ENCODE results near the gene BHLHA15.

The BHLHA15 gene

DNA sequence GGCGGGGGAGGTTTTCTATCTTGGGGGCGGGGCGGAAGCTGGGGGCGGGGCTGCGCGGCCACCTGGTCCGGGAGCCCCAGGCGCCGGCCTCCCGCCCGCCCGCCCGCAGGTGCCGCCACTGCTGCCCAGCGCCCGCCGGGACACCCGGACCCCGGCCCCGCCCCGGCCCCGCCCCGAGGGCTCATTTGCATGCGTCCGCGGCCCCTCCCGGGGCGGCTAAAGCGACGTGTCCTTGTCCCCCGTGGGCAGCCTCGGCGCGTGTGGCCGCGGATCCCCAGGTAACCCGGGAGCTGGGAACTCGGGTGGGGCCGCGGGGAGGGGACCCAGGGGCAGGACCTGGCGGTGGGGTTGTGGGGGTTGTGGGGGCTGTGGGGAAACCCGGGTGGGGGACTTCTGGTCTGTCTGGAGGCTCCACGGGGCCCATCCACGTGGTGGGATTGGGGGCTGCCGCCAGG, at the start of gene BHLHA15:
Gene BHLHA15, plus strand, starts transcription at position 219 of the 455 bp plus-strand sequence. CDS start 871 bp downstream, outside the sequence.
- no peak for DNase-seq

- peak; percentile 62 for DNase-seq
Observed at GRCh38 chr7:98162758-98163157, 48.5 kb upstream of the BHLHA15 start.

GRCh38 chr7:98163269-98163668, 48.0 kb upstream of the BHLHA15 start:
- DNase-seq: no peak

DNA sequence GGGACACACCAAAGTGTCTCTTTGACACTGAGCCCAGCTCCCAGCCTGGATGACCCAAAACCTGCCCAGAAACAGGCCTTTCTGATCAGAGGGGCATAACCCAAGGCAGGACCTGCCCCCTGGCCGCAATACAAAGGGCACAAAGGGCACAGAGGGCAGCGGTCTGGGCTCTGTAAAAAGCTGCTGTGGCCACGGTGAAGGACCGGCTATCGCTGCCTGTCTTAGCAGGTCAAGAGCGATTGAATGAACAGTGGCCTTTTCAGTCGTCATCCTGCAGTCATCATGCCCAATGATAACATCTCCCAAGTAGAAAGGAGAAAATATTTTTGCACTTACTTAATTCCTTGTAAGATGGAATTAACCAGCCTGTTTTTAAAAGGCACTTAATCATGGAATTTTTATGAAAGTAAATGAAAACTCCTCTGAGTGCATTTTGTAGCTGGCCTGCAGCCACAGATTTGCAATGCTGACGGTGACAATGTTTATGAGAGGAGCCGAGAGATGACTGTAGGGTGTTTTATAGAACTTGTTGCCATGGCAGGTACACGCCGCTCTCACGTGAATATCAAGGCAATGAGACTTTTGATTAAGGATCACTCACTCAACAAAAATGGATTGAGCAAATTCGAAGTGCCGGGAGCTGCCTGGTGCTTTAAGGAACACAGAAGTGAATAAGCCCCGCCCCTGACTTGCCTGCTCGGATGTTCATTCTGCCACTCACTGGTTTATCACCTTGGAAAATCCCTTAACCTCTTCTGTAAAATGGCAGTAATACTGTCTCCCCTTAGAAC, 47.3 kb upstream of the BHLHA15 start:
- DNase-seq: peak; percentile 11

- DNase-seq: peak; percentile 50
Observed at GRCh38 chr7:98165827-98166667, 45.2 kb upstream of the BHLHA15 start.

DNA sequence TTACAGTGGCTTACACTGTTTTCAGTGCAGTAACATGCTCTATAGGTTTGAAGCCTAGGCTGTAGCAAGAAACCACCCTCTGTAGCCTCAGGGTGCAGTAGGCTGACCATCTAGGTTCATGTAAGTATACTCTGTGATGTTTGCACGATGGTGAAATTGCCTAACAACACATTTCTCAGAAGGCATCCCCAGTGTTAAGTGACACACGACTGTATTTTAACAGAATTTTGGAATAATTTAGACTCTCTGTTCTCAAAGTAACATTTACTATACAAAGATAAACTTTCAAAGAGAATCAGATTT, 44.6 kb upstream of the BHLHA15 start:
- DNase-seq: no peak

DNA sequence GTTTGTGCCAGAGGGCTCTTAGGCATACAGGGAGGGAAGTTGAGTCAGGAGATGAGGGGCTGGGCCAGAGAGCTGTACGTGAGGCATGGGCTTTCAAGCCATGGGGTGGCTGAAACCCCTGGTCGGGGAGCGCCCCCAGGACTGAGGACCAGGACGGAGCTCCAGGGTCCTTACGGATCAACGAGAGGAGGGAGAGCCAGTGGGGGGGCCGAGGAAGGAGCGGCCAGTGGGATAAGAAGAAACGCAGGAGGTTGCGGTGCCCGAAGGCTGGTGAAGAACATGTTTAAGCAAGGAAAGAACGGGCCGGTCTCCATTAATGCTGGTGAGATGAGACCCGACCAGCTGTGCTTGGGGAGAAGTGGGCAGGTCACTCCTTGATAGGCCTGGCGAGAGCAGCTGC, 43.6 kb upstream of the BHLHA15 start:
- no peak for DNase-seq

- DNase-seq: peak; percentile 20
Observed at GRCh38 chr7:98168181-98168903, 42.9 kb upstream of the BHLHA15 start.

DNA sequence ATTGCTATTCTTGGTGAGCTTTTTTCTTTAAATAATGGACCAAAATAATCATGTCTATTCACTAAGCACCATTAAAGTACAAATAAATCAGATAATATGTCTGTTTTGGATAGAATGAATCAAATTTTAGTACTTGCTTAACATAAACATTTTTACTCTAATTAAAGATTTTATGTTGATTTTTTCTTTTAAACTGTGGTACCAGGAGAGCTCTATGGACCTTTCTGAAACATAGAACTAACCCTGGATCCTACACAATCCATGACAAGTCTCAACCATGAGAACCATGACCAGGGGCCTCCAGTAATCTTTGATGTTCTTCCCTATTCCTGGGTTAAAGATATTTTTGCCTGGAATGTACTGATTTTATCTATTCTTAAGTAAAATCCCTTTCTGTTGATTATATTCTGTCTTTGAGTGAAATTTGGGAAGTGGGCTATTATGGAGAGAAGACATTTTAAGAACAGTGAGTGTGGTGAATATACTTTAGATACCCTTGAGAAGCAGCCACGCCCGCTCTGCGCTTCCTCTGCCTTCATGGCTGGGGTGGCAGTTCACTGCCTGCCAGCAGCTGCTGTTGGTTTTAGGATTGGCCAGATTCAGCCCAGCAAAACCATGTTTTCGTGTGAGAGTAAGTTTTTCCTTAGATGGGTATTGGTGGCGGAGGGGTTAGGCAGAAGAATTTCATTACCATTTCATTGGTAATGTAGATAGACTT, 42.2 kb upstream of the BHLHA15 start:
- no peak for DNase-seq

DNA sequence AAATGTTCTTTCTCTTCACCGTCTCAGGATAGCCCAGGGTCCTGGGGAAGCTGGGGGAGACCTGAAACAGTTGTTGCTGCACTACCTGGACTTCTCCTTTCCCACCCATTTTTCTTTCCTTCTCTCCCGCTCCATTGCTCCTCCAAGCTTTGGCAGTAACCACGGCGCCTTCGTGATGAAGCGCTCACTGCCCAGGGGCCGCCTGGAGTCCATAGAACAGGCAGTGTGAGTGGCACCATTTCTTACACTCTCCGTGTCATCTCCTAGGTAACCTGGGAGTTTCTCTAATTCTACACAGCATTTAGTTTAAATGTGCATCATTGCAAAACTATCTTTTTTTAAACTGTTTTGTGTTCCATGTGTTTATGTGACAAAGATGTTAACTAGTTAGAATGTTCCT, 40.3 kb upstream of the BHLHA15 start:
- DNase-seq: no peak

DNA sequence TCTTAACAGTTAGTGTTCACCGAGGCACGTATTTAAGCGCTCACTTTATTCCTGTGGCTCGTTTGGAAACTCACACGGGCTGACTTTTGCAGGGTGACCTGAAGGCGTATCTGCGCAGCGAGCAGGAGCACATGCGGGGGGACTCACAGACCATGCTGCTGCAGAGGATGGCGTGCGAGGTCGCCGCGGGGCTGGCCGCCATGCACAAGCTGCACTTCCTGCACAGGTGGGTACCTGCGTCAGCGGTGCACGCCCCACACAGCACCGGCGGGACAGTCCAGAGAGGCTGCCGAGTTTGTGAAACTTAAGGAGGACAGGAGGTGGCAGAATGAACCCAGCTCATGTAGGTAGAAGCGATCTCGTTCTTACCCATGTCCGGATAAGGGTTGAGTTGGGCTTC, 39.8 kb upstream of the BHLHA15 start:
- no peak for DNase-seq

DNA sequence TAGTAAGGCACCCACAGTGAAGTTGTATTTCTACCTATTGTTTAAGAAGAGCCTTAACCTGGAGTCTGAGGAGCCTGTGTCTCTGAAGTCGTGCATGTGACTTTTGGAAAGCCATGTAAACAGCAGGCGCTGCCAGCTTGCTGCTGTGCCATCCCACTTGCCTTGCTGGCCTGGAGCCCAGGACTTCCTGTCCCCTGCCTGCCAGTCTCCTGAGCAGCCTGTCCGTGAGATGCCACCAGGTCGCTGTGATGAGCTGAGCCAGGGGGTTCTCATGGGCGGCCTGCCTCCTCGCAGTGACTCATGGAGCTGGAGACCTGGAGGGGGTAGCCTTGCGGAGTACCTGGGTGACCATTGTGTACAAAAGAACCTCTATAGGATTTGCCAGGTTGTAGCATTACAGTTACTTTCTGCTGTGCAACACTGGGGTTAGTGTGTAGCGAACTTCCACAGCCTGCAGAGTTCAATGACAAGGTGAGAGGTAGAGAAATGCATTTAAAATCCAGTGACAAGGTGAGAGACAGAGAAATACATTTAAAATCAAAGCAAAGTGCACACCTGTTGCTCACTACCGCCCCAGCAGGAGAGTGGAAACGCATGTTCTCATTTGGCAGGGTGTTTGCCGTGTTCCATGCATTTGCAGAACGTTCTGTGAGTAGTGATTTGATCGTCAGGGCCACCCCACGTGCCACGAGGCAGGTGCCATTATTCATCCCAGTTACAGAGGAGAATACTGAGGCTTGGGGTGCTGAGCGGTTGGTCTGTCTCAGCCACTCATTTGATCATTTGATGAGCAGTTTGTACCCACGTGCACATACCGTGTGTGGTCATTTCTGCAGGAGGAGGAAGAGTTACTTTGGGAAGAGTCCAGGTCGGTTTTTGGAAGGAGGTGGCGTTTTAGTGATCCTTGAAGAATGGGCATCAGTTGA, 36.6 kb upstream of the BHLHA15 start:
- no peak for DNase-seq

GRCh38 chr7:98175260-98175940, 35.8 kb upstream of the BHLHA15 start:
- no peak for DNase-seq

GRCh38 chr7:98177553-98177952, 33.7 kb upstream of the BHLHA15 start:
- DNase-seq: no peak

DNA sequence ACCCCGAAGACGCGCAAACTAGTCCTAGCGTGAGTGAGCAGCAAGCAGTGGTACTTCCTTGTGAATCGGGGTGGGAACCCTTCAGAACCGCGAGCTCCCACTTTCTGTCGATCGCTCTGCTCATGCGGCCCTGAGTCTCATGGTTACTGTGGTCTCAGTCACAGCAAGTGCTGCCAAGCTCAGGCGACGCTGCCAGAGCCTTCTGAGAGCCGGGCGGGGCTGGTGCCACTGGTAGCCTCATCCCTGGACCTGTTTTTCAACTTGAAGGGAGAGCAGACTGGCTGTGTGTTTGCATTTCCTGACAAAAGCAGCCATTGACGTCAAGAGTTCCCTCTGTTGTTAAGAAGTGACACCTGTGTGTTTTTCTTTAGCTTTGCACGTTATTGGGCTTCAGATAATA, 32.9 kb upstream of the BHLHA15 start:
- no peak for DNase-seq

GRCh38 chr7:98178762-98179490, 32.3 kb upstream of the BHLHA15 start:
- no peak for DNase-seq

DNA sequence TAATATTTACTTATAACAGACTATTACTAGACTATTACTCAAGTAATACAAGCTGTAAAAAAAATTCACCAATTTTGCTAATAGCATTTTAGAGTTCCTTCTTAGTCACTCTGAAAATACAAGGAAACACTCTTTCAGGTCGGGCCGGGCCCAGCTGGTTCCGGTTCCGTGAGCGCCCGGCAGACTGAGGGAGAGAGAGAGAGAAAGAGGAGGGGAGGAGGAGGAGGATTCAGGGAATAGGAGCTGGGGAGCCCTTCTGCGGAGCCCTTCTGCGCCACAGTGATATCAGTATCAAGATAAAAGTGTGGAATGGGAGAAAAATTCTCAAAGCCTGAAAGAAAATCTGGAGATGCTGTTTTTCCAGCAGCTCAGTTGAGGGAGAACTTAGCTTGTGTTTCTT, 30.5 kb upstream of the BHLHA15 start:
- no peak for DNase-seq

DNA sequence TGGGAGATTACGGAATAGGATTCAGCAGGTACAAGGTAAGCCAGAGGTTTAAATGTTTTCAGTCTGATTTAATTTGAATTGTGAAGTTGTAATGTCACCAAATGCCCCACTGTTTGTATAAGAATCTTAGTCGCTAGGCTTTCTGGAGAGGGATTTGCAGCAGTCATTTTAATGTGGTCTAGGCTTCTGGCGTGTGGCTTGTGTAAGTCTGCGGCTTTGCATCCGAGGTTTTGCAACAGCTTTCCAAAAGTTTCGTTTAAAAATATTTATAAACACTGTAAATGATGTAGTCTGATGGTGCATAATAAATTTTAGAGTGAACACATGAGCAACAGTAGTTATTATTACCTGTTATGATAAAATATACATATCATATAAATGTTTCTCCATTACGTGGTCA, 26.1 kb upstream of the BHLHA15 start:
- peak; percentile 26 for DNase-seq

DNA sequence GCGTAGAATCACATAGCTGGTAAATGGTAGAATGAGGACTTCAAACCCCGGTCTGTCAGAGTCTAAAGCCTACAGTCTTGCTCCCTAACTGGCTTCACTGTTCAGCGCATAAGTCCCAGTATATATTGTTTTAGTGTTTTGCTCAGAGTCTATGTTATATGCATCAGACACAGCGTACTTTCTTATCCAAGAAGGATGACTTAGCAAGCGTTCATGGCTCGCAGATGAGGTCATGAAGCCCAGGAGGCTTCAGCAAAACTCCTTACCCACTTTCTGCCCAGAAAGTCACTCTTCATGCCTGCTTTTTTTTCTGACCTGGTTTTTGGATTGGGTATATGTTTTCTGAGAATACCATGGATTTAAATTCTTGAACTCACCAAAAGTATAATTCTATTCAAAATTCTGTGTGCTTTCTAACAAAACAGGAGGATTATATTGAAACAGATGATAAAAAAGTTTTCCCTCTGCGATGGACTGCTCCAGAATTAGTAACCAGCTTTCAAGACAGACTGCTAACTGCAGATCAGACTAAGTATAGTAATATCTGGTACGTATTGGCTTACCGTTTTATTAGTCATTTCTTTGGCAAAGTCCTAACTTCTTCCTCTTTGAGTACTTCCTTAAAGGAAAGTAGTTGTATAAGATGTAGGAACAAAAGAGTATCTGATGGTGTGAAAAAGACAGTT, 24.6 kb upstream of the BHLHA15 start:
- DNase-seq: peak; percentile 80

DNA sequence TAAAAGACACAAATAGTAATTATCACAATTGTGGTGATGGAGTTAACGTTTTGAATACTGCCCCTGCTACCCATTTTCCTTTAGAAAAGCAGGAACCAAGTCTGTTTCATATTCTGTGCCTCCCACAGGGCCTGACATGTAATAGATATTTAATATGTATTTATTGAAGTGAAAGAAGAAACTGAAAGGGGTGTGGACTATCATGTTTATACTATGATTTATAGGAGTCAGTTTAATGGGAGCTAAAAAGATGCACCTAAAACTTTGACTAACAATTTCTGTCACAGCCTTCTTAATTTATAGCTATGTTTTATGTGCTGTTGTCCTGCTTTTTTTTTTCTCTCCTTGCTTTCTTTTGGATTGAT, 24.1 kb upstream of the BHLHA15 start:
- peak; percentile 72 for DNase-seq
